Amniotic stem cell (primary cell): ENCODE measurements around the gene UBL7.
"Not testable (repeated sequence)": the region's sequence is repeated elsewhere in the genome, so short reads cannot be mapped to it uniquely, and the experiment has no call there.

Experiments used
- DNase-seq: peaks from one replicate; lab custom pipeline; 2025; lab: John Stamatoyannopoulos, UW

UBL7 gene

GRCh38 chr15:74463634-74464033 is 2.7 kb upstream of the UBL7 start:
- DNase-seq = no peak

- DNase-seq = no peak
Observed at GRCh38 chr15:74461847-74462511, 1.0 kb upstream of the UBL7 start.

- DNase-seq = no peak
Observed at GRCh38 chr15:74460298-74460697, 662 bp downstream of the UBL7 start.

GRCh38 chr15:74459798-74460197 is 1.2 kb downstream of the UBL7 start:
- not testable (repeated sequence) for DNase-seq

GRCh38 chr15:74458473-74458872 is 2.5 kb downstream of the UBL7 start:
- DNase-seq = no peak

GRCh38 chr15:74457036-74457435 is 3.9 kb downstream of the UBL7 start:
- not testable (repeated sequence) for DNase-seq

GRCh38 chr15:74454764-74455500 is 6.0 kb downstream of the UBL7 start:
- no peak for DNase-seq

- no peak for DNase-seq
Observed at GRCh38 chr15:74453925-74454763, 6.8 kb downstream of the UBL7 start.

GRCh38 chr15:74451861-74452835 is 8.8 kb downstream of the UBL7 start:
- no peak for DNase-seq

GRCh38 chr15:74451322-74451721 is 9.6 kb downstream of the UBL7 start:
- DNase-seq = no peak

GRCh38 chr15:74449643-74450205 is 11.2 kb downstream of the UBL7 start:
- no peak for DNase-seq

GRCh38 chr15:74449095-74449494 is 11.9 kb downstream of the UBL7 start:
- no peak for DNase-seq

- no peak for DNase-seq
Observed at GRCh38 chr15:74445816-74446763, 14.9 kb downstream of the UBL7 start.

- DNase-seq = no peak
Observed at GRCh38 chr15:74444106-74445062, 16.6 kb downstream of the UBL7 start.

GRCh38 chr15:74443100-74443909 is 17.7 kb downstream of the UBL7 start:
- no peak for DNase-seq

GRCh38 chr15:74442604-74443003 is 18.4 kb downstream of the UBL7 start:
- DNase-seq = no peak

- no peak for DNase-seq
Observed at GRCh38 chr15:74442063-74442462, 18.9 kb downstream of the UBL7 start.
